Nephron progenitor cell (in vitro differentiated cells): ENCODE data around the gene OCSTAMP.

Experiments used
- DNase-seq: peaks from one replicate; pipeline ENCODE4 v3.0.0; 2021
- H3K27ac Mint-ChIP-seq: 2 replicates; pipeline ENCODE4 v1.8.0; 2021; ENCODE audit warnings: mild to moderate bottlenecking, moderate library complexity, mixed read lengths
- H3K27me3 Mint-ChIP-seq: 2 replicates; pipeline ENCODE4 v1.8.0; 2021; ENCODE audit warnings: mild to moderate bottlenecking, low read depth, mixed read lengths; ENCODE audit not compliant: poor library complexity
- H3K36me3 Mint-ChIP-seq: 2 replicates; pipeline ENCODE4 v1.8.0; 2021; ENCODE audit warnings: low read depth, mixed read lengths
- H3K4me1 Mint-ChIP-seq: 2 replicates; pipeline ENCODE4 v1.8.0; 2021; ENCODE audit warnings: mixed read lengths
- H3K4me3 Mint-ChIP-seq: 2 replicates; pipeline ENCODE4 v1.8.0; 2021; ENCODE audit warnings: mild to moderate bottlenecking, moderate library complexity, mixed read lengths
- H3K9me3 Mint-ChIP-seq: 2 replicates; pipeline ENCODE4 v1.8.0; 2021; ENCODE audit warnings: mild to moderate bottlenecking, moderate library complexity, mixed read lengths
- TF ChIP-seq, protein P1 (sequence below): fragments of 200-600 bp; sonication (generic); IDR thresholded peaks from 2 replicates; pipeline ENCODE4 v1.5.0; 2021; ENCODE audit warnings: antibody characterized with exemption

Gene OCSTAMP

GRCh38 chr20:46576774-46577395 lies 26.4 kb upstream of the OCSTAMP start:
- no peak for DNase-seq
- peaks cover 13% of the 10 kb centered on the region for H3K9me3 Mint-ChIP-seq
- TF ChIP-seq, protein P1, sequence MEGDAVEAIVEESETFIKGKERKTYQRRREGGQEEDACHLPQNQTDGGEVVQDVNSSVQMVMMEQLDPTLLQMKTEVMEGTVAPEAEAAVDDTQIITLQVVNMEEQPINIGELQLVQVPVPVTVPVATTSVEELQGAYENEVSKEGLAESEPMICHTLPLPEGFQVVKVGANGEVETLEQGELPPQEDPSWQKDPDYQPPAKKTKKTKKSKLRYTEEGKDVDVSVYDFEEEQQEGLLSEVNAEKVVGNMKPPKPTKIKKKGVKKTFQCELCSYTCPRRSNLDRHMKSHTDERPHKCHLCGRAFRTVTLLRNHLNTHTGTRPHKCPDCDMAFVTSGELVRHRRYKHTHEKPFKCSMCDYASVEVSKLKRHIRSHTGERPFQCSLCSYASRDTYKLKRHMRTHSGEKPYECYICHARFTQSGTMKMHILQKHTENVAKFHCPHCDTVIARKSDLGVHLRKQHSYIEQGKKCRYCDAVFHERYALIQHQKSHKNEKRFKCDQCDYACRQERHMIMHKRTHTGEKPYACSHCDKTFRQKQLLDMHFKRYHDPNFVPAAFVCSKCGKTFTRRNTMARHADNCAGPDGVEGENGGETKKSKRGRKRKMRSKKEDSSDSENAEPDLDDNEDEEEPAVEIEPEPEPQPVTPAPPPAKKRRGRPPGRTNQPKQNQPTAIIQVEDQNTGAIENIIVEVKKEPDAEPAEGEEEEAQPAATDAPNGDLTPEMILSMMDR, result no peak
- no peak overlapping the region for H3K27ac Mint-ChIP-seq
- H3K4me1 Mint-ChIP-seq, result peaks cover 5% of the 10 kb centered on the region
- H3K4me3 Mint-ChIP-seq, result no peak overlapping the region
- H3K36me3 Mint-ChIP-seq, result peaks cover 16% of the 10 kb centered on the region
- H3K27me3 Mint-ChIP-seq, result peaks cover 4% of the 10 kb centered on the region

- Mint-ChIP-seq H3K4me1 (peaks cover 5% of the 10 kb centered on the region), H3K27ac (no peak overlapping the region), H3K27me3 (peaks cover 9% of the 10 kb centered on the region), H3K36me3 (peaks cover 8% of the 10 kb centered on the region), H3K4me3 (no peak overlapping the region), H3K9me3 (peaks cover 5% of the 10 kb centered on the region)
- TF ChIP-seq, protein P1, result no peak
- no peak for DNase-seq
These were observed 25.5 kb upstream of the OCSTAMP start for GRCh38 chr20:46575937-46576461.

DNA sequence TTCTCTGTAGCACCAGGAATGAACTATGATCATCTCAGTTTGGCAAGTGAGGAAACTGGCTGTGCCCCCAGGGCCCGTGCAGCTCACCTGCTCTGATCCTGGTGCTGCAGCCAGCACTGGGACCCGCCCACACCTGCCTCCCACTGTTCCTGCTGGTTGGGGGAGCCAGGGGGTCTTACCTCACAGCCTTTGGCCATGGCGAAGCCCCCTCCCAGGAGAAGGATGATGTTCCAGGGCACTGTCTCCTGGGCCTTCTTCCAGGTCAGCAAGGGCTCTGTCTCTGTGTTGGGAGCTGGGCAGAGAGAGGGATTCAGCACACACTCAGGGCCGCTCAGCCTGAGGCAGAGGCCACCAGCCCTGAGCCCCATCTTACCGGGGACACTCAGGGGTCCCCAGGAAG lies 24.9 kb upstream of the OCSTAMP start:
- Mint-ChIP-seq H3K27ac (no peak overlapping the region), H3K27me3 (peaks cover 10% of the 10 kb centered on the region), H3K4me1 (peaks cover 5% of the 10 kb centered on the region), H3K9me3 (peaks cover under 1% of the 10 kb centered on the region), H3K4me3 (no peak overlapping the region), H3K36me3 (peaks cover 8% of the 10 kb centered on the region)
- no peak for DNase-seq
- TF ChIP-seq, protein P1, result no peak

DNA sequence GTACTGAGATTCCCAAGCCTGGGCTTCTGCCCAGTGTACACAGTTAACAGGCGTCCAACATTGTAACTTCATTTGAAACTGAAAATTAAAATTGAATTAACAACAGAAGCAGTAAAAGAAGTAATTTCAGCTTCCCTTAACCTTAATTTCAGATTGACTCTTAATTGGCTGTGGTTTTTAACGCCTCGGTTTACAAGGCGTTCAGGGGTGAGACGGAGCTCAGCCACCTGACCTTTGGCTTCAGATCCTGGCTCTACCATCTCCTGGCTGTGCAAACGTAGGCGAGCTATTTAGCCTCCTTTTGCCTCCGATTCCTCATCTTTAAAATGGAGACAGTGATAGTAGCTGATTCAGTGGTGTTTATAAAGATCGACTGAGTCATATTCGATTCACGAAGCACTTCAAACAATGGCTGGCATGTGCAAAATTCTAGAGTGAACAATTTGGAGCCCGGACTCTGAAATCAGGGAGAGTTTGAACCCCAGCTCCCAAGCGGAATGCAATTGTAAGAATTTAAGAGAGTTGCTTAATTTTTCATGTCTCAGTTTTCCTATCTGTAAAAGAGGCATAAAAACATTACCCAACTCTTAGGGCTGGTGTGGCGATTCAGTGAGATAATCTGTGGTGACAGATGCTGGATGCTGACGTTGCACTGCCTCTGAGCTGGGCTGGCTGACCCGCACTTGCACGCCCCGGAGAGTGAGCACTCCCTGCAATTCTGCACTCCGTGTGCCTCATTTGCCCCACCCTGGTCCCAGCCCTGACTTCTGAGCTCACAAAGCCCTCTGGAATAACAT lies 23.5 kb upstream of the OCSTAMP start:
- TF ChIP-seq, protein P1, result no peak
- H3K4me3 Mint-ChIP-seq, result no peak overlapping the region
- no peak for DNase-seq
- H3K27ac Mint-ChIP-seq, result peak overlapping the region; percentile 10
- H3K9me3 Mint-ChIP-seq, result no peaks in the 10 kb centered on the region
- H3K4me1 Mint-ChIP-seq, result peaks cover 5% of the 10 kb centered on the region
- peaks cover 5% of the 10 kb centered on the region for H3K36me3 Mint-ChIP-seq
- peaks cover 13% of the 10 kb centered on the region for H3K27me3 Mint-ChIP-seq

DNA sequence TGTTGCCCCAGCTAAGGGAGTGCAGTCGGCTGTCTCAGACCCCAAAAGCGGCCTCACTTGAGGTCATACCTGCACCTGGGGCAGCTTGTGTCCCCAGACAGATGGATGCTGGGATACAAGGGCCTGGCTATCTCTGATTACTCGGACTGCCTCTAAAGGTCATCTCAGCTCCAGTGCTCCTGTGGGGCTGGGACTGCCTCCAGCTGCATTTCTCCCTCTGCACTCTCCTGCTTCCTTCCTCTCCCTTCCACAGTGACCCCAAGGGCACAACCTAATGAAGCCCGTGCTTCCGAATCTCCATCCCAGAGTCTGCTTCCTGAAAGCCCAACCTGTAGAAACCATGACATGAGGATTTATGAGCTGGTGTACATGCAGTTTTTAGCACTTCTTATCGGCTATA lies 22.8 kb upstream of the OCSTAMP start:
- Mint-ChIP-seq H3K27me3 (peaks cover 13% of the 10 kb centered on the region), H3K9me3 (no peaks in the 10 kb centered on the region), H3K27ac (peak overlapping the region; percentile 10), H3K36me3 (no peaks in the 10 kb centered on the region), H3K4me3 (no peak overlapping the region), H3K4me1 (peaks cover 5% of the 10 kb centered on the region)
- TF ChIP-seq, protein P1, result no peak
- DNase-seq, result no peak
